HT1080 (cell line): ENCODE data around the gene ROBO1. TPM values are rescaled to one million over a fixed set of nuclear protein-coding genes. Genes with fewer than 3 reads are reported as not detected.
"Not testable (repeated sequence)": the region's sequence is repeated elsewhere in the genome, so short reads cannot be mapped to it uniquely, and the experiment has no call there.

Experiments used
- DNase-seq: peaks from one replicate; pipeline ENCODE4 v3.0.0-alpha.2; 2015; ENCODE audit warnings: low read depth
- total RNA-seq: library from RNA; depleted of rRNA; stranded (reverse); fragments of >200 nt; shearing (Covaris generic); gene quantifications from 2 replicates; pipeline ENCODE4 v1.2.3, GENCODE V29; 2014

ROBO1 gene
- total RNA-seq, 1 experiment from 2014 or later, result 15.1 TPM

GRCh38 chr3:79380581-79380980 is 387.2 kb downstream of the ROBO1 start:
- DNase-seq, result peak; percentile 24

- DNase-seq, result no peak
Measured at GRCh38 chr3:79378064-79378463, 389.7 kb downstream of the ROBO1 start.

GRCh38 chr3:79369306-79369705 is 398.5 kb downstream of the ROBO1 start:
- DNase-seq, result no peak

- no peak for DNase-seq
Measured at GRCh38 chr3:79368403-79368802, 399.4 kb downstream of the ROBO1 start.

GRCh38 chr3:79367803-79368202 is 400.0 kb downstream of the ROBO1 start:
- DNase-seq, result no peak

- peak; percentile 47 for DNase-seq
Measured at GRCh38 chr3:79367066-79367465, 400.7 kb downstream of the ROBO1 start.

GRCh38 chr3:79366414-79366813 is 401.4 kb downstream of the ROBO1 start:
- DNase-seq, result no peak

GRCh38 chr3:79364784-79365183 is 403.0 kb downstream of the ROBO1 start:
- DNase-seq, result no peak

DNA sequence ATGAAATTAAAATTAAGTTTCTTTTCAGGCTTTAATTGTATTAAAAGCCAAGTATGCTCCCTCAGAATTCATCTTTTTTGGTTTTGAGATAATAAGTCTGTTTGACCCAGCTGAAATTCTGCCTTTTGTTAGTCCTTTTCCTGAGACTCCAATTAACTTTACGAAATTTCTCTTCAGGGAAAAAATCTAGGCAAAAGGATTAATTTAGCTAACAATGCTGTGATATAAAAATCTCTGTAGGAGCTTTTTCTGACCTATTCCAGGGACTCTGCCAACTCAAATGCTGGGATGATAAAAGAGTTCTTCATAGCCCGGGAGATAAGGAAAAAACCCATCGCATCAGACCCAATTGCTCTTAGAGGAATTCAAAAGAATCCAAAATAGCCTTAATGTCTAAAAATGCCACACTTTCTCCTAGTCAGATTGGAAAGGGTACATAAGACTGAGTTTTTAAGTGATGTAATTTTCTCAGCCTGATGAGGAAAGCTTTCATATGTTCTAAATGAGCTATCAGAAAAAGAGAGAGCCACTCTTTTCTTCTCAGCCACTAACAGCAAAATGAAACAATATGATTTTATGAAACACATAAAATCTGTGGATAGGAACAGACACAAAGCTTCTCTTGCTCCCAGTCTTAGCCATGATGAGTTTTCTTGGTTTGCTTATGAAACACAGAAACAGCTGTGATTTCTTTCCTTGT is 405.1 kb downstream of the ROBO1 start:
- DNase-seq, result no peak

GRCh38 chr3:79361748-79362378 is 405.9 kb downstream of the ROBO1 start:
- DNase-seq, result peak; percentile 43

- no peak for DNase-seq
Measured at GRCh38 chr3:79358327-79358726, 409.5 kb downstream of the ROBO1 start.

DNA sequence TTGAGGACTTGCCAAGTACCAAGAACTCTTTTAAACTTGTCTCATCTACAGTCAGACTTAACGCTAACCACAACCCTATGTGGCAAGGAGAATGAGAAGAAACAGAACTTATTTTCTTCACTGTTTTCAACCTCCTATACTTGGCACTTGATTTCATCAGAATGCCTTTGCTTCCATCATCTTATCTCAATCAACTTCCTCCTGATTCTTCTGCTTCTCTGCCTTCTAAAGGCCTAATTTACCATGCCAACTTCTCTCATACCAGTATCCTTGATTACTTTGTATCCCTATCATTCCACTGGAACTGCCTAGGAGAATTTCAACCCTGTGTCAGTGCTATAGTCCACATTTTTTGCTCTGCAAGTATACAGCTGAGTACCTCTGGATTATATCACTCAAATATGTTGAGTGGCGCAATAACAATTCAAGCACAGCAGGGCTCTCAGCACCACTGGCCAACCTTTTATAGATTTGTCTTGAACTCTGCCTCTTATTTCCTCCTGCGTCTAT is 413.6 kb downstream of the ROBO1 start:
- DNase-seq, result no peak

GRCh38 chr3:79351699-79352098 is 416.1 kb downstream of the ROBO1 start:
- no peak for DNase-seq

DNA sequence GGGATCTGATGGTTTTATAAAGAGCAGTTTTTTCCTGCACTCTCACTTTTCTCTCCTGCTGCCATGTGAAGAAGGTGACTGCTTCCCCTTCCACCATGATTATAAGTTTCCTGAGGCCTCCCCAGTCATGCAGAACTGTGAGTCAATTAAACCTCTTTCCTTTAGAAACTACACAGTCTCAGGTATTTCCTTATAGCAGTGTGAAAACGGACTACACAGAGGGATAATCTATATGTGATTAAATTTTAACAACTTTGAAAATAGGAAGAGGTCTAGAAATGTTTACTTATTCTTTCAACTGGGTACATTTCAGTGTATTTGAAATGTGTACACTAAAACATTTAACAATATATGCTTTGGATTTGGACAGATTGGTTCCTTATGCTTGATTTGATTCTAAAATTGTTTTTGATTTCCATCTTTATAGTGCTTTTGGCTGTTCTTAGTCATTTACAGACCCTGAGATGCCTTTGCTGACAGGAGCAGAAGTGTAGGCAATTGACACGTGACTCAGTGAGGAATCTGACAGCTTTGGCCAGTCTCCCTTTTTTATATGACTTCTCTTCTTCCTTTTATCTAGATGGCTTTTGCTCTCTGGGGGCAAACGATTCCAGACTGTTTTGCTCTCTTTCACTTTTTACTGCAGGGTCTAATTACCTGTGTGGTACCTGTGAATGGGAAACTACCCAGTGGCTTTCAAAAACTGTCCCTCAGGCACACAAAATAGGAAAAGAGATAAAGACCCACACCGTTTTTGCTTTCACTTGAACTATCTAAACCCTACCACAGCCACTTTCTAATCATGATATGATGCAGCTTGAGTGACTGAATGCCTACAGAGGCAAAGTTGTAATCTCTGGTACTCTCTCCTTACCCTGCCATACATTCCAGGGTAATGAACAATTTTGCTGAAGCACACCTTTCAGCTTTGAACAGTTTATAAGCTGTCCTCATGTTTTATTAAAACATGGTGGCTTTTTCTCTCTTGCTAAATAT is 422.6 kb downstream of the ROBO1 start:
- DNase-seq, result no peak

- DNase-seq, result no peak
Measured at GRCh38 chr3:79341961-79342360, 425.8 kb downstream of the ROBO1 start.

- DNase-seq, result no peak
Measured at GRCh38 chr3:79339846-79340245, 428.0 kb downstream of the ROBO1 start.

- no peak for DNase-seq
Measured at GRCh38 chr3:79337798-79338197, 430.0 kb downstream of the ROBO1 start.

GRCh38 chr3:79329154-79329553 is 438.6 kb downstream of the ROBO1 start:
- DNase-seq, result peak; percentile 54

DNA sequence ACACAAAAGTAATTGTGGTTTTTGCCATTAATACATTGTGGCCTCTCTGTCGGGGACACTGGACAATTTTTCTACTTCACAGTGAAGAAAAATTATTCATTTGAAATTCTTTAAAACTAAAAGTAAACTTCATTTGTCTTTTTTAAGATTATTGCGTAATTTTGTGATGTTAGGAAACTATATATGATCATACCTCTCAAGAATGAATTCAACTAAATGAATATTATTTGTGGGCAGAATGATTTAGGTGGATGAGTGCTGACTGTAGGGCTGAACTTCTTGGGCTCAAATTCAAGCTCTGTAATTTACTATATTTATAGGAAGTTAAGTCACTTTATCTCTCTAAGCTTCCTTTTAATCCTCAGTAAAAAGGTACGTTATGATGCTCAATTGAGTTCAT is 441.2 kb downstream of the ROBO1 start:
- DNase-seq, result no peak

DNA sequence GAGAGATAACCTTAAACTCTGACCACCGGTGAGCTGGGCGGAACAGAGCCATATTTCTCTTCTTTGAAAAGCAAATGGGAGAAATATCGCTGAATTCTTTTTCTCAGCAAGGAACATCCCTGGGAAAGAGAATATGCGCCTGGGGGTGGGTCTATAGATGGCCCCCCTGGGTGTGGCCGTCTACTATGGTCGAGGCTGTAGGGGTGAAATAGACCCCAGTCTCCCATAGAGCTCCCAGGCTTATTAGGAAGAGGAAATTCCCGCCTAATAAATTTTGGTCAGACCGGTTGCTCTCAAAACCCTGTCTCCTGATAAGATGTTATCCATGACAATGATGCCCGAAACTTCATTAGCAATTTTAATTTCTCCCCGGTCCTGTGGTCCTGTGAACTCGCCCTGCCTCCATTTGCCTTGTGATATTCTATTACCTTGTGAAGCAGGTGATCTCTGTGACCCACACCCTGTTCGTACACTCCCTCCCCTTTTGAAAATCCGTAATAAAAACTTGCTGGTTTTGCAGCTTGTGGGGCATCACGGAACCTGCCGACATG is 441.9 kb downstream of the ROBO1 start:
- DNase-seq, result not testable (repeated sequence)
